B cell (primary cell): ENCODE results near the gene ASB15. TPM values are rescaled to one million over a fixed set of nuclear protein-coding genes. Genes with fewer than 3 reads are reported as not detected.

Source experiments
- ATAC-seq: fragments of 200-7000 bp; cut with Tn5 transposase; one replicate; pipeline ENCODE4 v1.10.0; 2021; ENCODE audit warnings: low read depth, mild to moderate bottlenecking, moderate number of reproducible peaks, moderate library complexity
- CTCF ChIA-PET: fragments of 350-600 bp; sonication (Branson Sonifier 250); formaldehyde crosslinking; loops from one replicate; lab custom pipeline; 2021; ENCODE audit warnings: antibody characterized with exemption, inconsistent platforms; lab: Charles Lee
- POLR2A ChIA-PET: fragments of 350-600 bp; sonication (Branson Sonifier 250); formaldehyde crosslinking; loops from one replicate; lab custom pipeline; 2021; ENCODE audit warnings: antibody characterized with exemption; lab: Charles Lee
- DNase-seq: peaks from one replicate; pipeline ENCODE4 v3.0.0; 2013
- H2AFZ ChIP-seq: 2 replicates; pipeline ENCODE4 v1.6.1; 2012; ENCODE audit warnings: mild to moderate bottlenecking, low read depth, low read length; ENCODE audit not compliant: insufficient read depth, poor library complexity, severe bottlenecking
- H3K27ac ChIP-seq, 2 donors: 1 replicate in 1 of 2; 2 replicates in 1 of 2; pipeline ENCODE4 v1.5.1; 2012 to 2013; ENCODE audit warnings: low read length in 2 of 2, mild to moderate bottlenecking in 2 of 2, moderate library complexity in 1 of 2
- H3K27me3 ChIP-seq, 4 experiments: fragments of 200-600 bp in 1 of 4; sonication (generic) in 1 of 4; replicated peaks in 1 of 4; 1 replicate in 2 of 4; 2 replicates in 2 of 4; pipeline versions ENCODE4 v1.6.1 to v1.7.0; 2013 to 2016; ENCODE audit warnings: low read length in 3 of 4, mild to moderate bottlenecking in 2 of 4, mixed read lengths in 1 of 4, moderate library complexity in 1 of 4; ENCODE audit not compliant: insufficient read depth in 4 of 4, control insufficient read depth in 3 of 4; ENCODE audit errors: control extremely low read depth in 1 of 4
- H3K36me3 ChIP-seq, 2 experiments: replicated peaks in 1 of 2; 1 replicate in 1 of 2; 2 replicates in 1 of 2; pipeline versions ENCODE4 v1.6.1 to v1.7.1; 2013; ENCODE audit warnings: low read length in 1 of 2; ENCODE audit not compliant: insufficient read depth in 2 of 2, control insufficient read depth in 1 of 2; ENCODE audit errors: control extremely low read depth in 1 of 2, extremely low read depth in 1 of 2
- H3K4me1 ChIP-seq, 2 donors: fragments of 200-600 bp in 1 of 2; sonication (generic) in 1 of 2; 1 replicate in 1 of 2; 2 replicates in 1 of 2; pipeline versions ENCODE4 v1.5.1 to v1.6.1; 2013 to 2017; ENCODE audit warnings: low read length in 2 of 2; ENCODE audit not compliant: control insufficient read depth in 2 of 2, insufficient read depth in 2 of 2
- H3K4me2 ChIP-seq: replicated peaks from 2 replicates; pipeline ENCODE3; 2012; ENCODE audit warnings: mild to moderate bottlenecking, low read depth, low read length; ENCODE audit not compliant: poor library complexity, severe bottlenecking
- H3K4me3 ChIP-seq, 5 experiments: fragments of 200-600 bp in 1 of 5; sonication (generic) in 1 of 5; 1 replicate in 3 of 5; 2 replicates in 2 of 5; pipeline versions ENCODE4 v1.5.1 to v1.7.0; 2011 to 2016; ENCODE audit warnings: low read length in 4 of 5, mild to moderate bottlenecking in 4 of 5, low read depth in 2 of 5, control low read depth in 1 of 5, moderate library complexity in 1 of 5; ENCODE audit not compliant: insufficient read depth in 1 of 5; ENCODE audit errors: control extremely low read depth in 1 of 5, extremely low read depth in 1 of 5
- H3K79me2 ChIP-seq: fragments of 200-600 bp; sonication (generic); one replicate; pipeline ENCODE4 v1.6.0; 2016; ENCODE audit warnings: low read length; ENCODE audit not compliant: control insufficient read depth, insufficient read depth
- H3K9ac ChIP-seq: fragments of 200-600 bp; sonication (generic); 2 replicates; pipeline ENCODE4 v1.6.1; 2017; ENCODE audit warnings: mild to moderate bottlenecking, low read length, moderate library complexity
- H3K9me3 ChIP-seq, 3 donors: one replicate each; pipeline versions ENCODE4 v1.6.1 to v1.7.1; 2013; ENCODE audit warnings: low read length in 2 of 3; ENCODE audit not compliant: control insufficient read depth in 2 of 3, insufficient read depth in 1 of 3; ENCODE audit errors: control extremely low read depth in 1 of 3
- H4K20me1 ChIP-seq: 2 replicates; pipeline ENCODE4 v1.6.0; 2012; ENCODE audit warnings: mild to moderate bottlenecking, low read length; ENCODE audit not compliant: insufficient read depth, control insufficient read depth, poor library complexity, severe bottlenecking
- H3K27ac Mint-ChIP-seq: one replicate; pipeline ENCODE4 v1.8.0; 2021; ENCODE audit warnings: mixed read lengths
- H3K27me3 Mint-ChIP-seq: one replicate; pipeline ENCODE4 v1.8.0; 2021; ENCODE audit warnings: mixed read lengths
- H3K4me1 Mint-ChIP-seq: one replicate; pipeline ENCODE4 v1.8.0; 2021; ENCODE audit warnings: mixed read lengths
- H3K4me3 Mint-ChIP-seq: one replicate; pipeline ENCODE4 v1.8.0; 2021; ENCODE audit warnings: mixed read lengths
- H3K9me3 Mint-ChIP-seq: one replicate; pipeline ENCODE4 v1.8.0; 2022; ENCODE audit warnings: mixed read lengths; ENCODE audit not compliant: insufficient read depth
- EZH2 ChIP-seq: IDR thresholded peaks from 2 replicates; pipeline ENCODE4 v1.6.1; 2012; ENCODE audit warnings: borderline replicate concordance, low read depth, mild to moderate bottlenecking, moderate library complexity, low read length; ENCODE audit not compliant: insufficient read depth, poor library complexity, severe bottlenecking
- WGBS: methylation state at CpG from one replicate; pipeline ENCODE4 v1.1.5; 2013; ENCODE audit warnings: missing lambda C conversion rate; ENCODE audit not compliant: insufficient coverage; 5-methylcytosine and 5-hydroxymethylcytosine counted together
- intact Hi-C: fragments of 100-400 bp; cut with micrococcal nuclease; formaldehyde crosslinking; loops from one replicate; pipeline ENCODE4 v1.10.0; 2022
- polyA plus RNA-seq: library from polyadenylated mRNA; depleted of rRNA; stranded (reverse); fragments of >200 nt; gene quantifications from 2 replicates; pipeline ENCODE4 v1.2.3, GENCODE V29; 2012
- total RNA-seq, 2 donors: library from RNA; stranded (reverse); fragments of 120-200 nt in 1 of 2; gene quantifications; 1 replicate in 1 of 2; 2 replicates in 1 of 2; pipeline versions ENCODE4 v1.2.3 to v1.2.4, GENCODE V29; 2013 to 2022
- TF ChIP-seq, protein P1 (sequence below): fragments of 200-600 bp; IDR thresholded peaks from one replicate; pipeline ENCODE4 v1.8.0; 2022; ENCODE audit warnings: antibody characterized with exemption, mild to moderate bottlenecking

The ASB15 gene
- total and polyA plus RNA-seq, 2 donors (not counting 1 experiment from before 2014, with no cell fraction given), result not detected

DNA sequence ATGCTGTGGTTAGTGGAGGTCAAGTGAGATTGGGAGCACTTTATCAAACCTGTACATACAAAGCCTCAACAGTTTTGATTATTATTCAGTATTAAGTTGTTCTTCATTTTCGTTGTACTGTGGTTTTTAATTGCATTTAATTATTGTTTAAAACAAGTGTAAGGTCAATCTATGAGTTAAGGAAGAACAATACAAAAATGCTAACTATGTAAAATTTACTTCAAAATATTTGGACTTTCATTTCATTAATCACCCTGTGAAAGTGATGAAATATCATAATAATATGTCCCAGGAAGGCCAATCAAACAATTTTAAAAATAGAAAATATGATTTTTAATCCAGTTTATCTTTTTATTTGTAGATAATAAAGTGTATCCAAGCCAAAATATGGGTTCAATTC is 30.4 kb upstream of the ASB15 start:
- Mint-ChIP-seq H3K4me1 (peaks cover 5% of the 10 kb centered on the region), H3K27me3 (peaks cover 11% of the 10 kb centered on the region), H3K4me3 (no peak overlapping the region), H3K9me3 (no peaks in the 10 kb centered on the region), H3K27ac (no peak overlapping the region)
- no CpG with 5 or more reads among the region's 1 CpG for WGBS
- intact Hi-C loops, result no loop called here
- no peak overlapping the region for H3K4me3 ChIP-seq
- H3K9ac ChIP-seq, result no peak overlapping the region
- no peak overlapping the region for H3K27ac ChIP-seq
- no peaks in the 10 kb centered on the region for H4K20me1 ChIP-seq
- ChIA-PET POLR2A (no interaction called here), CTCF (no interaction called here)
- no peaks in the 10 kb centered on the region for H3K27me3 ChIP-seq
- no peaks in the 10 kb centered on the region for H3K9me3 ChIP-seq
- H3K36me3 ChIP-seq, result no peaks in the 10 kb centered on the region
- peaks cover 0 to 3% of the 10 kb centered on the region in 2 donors for H3K4me1 ChIP-seq
- ATAC-seq (no peak), DNase-seq (no peak)
- no peak overlapping the region for H3K4me2 ChIP-seq
- no peak for TF ChIP-seq EZH2
- TF ChIP-seq, protein P1, sequence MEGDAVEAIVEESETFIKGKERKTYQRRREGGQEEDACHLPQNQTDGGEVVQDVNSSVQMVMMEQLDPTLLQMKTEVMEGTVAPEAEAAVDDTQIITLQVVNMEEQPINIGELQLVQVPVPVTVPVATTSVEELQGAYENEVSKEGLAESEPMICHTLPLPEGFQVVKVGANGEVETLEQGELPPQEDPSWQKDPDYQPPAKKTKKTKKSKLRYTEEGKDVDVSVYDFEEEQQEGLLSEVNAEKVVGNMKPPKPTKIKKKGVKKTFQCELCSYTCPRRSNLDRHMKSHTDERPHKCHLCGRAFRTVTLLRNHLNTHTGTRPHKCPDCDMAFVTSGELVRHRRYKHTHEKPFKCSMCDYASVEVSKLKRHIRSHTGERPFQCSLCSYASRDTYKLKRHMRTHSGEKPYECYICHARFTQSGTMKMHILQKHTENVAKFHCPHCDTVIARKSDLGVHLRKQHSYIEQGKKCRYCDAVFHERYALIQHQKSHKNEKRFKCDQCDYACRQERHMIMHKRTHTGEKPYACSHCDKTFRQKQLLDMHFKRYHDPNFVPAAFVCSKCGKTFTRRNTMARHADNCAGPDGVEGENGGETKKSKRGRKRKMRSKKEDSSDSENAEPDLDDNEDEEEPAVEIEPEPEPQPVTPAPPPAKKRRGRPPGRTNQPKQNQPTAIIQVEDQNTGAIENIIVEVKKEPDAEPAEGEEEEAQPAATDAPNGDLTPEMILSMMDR, result no peak
- no peak overlapping the region for H2AFZ ChIP-seq
- no peaks in the 10 kb centered on the region for H3K79me2 ChIP-seq

DNA sequence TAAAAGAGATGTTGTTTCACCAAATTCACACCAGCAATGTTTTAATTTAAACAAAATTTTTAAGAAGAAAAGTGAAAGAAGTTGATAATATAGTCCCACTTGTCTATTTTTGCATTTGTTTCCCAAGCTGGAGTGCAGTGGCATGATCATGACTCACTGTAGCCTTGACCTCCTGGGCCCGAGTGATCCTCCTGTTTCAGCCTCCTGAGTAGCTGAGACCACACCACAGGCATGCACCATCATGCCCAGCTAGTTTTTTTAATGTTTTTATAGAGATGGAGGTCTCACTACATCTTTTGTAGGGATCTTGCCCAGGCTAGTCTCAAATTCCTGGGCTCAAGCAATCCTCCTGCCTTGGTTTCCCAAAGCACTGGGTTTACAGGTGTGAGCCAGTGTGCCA is 29.9 kb upstream of the ASB15 start:
- 50% methylated on average over 1 of the region's 1 CpG for WGBS
- Mint-ChIP-seq H3K9me3 (no peaks in the 10 kb centered on the region), H3K27ac (no peak overlapping the region), H3K27me3 (peaks cover 9% of the 10 kb centered on the region), H3K4me3 (no peak overlapping the region), H3K4me1 (peaks cover 5% of the 10 kb centered on the region)
- H3K9me3 ChIP-seq, result no peaks in the 10 kb centered on the region
- CTCF ChIA-PET, result no interaction called here
- H3K79me2 ChIP-seq, result no peaks in the 10 kb centered on the region
- TF ChIP-seq, protein P1, result no peak
- no peak for TF ChIP-seq EZH2
- H3K27ac ChIP-seq, result no peak overlapping the region
- intact Hi-C loops, result no loop called here
- H4K20me1 ChIP-seq, result no peaks in the 10 kb centered on the region
- H3K9ac ChIP-seq, result no peak overlapping the region
- H3K27me3 ChIP-seq, result no peaks in the 10 kb centered on the region
- H3K4me3 ChIP-seq, result no peak overlapping the region
- no peak for DNase-seq
- POLR2A ChIA-PET, result no interaction called here
- H2AFZ ChIP-seq, result no peak overlapping the region
- H3K4me1 ChIP-seq, result peaks cover 0 to 3% of the 10 kb centered on the region in 2 donors
- H3K4me2 ChIP-seq, result no peak overlapping the region
- H3K36me3 ChIP-seq, result no peaks in the 10 kb centered on the region
- no peak for ATAC-seq
